ENCODE results near the gene OBSL1.

The OBSL1 gene

DNA sequence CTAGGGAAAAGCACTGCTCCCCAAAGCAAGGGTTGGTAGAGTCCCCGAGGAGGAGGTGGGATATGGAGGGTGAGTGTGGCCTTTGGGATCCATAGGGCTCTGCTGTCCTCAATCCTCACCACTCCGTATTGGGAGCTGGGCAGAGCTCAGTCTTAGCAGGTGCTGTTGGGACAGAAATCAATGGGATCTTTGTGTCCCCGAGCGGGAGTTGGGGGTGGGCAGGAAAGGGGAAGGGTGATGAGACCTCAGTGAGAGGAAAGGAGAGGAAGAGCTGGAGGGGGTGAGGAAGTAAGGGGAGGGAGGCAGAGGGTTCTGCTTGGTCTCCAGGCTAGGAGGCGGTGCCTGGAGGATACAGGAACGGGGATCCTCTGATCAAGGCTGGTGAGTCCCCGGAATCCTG, 54.5 kb downstream of the OBSL1 start:
- no peak for DNase-seq (ENCODE audit: extremely low read depth in 1 of 2, low read depth in 1 of 2)

DNA sequence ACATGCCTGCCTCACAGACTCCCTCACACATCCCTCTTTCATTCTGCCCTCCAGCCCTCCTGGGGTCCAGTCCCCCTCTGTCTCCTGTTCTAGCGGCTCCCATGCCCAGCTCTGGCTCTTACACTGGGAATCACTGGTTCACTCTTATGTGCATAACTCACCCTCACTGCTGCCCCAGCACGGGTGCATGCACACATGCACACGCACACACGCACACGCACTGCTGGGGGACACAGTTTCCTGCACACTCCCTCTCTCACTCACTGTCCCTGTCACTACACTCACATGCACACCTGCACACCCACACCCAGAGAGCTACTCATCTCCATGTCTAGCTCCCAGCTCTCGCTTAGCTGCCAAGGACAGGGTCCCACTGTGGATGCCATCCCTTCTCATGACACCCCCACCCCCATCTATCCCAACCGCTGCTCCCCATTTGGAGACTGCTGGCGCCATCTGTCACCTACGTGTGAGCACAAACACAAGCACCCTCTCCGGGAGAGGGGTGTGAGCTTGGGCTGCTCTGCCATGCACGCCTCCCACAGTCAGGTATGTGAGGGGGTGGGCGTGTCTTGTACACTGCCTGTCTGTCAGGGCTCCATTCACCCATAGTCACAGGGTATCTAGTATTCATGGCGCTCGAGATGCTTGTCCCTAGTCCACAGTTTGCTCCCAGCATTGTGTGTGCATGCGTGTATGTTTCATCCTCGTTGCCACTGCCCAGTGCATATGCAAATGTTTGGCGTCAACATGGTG, 55.3 kb downstream of the OBSL1 start:
- DNase-seq (ENCODE audit: extremely low read depth in 1 of 2, low read depth in 1 of 2) = no peak

DNA sequence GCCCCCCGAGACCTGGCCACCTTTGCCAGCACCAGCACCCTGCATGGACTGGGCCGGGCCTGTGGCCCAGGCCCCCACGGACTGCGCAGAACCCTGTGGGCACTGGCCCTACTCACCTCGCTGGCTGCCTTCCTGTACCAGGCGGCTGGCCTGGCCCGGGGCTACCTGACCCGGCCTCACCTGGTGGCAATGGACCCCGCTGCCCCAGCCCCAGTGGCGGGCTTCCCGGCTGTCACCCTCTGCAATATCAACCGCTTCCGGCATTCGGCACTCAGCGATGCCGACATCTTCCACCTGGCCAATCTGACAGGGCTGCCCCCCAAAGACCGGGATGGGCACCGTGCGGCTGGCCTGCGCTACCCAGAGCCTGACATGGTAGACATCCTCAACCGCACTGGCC, 56.5 kb downstream of the OBSL1 start:
- DNase-seq (ENCODE audit: extremely low read depth in 1 of 2, low read depth in 1 of 2) = no peak

DNA sequence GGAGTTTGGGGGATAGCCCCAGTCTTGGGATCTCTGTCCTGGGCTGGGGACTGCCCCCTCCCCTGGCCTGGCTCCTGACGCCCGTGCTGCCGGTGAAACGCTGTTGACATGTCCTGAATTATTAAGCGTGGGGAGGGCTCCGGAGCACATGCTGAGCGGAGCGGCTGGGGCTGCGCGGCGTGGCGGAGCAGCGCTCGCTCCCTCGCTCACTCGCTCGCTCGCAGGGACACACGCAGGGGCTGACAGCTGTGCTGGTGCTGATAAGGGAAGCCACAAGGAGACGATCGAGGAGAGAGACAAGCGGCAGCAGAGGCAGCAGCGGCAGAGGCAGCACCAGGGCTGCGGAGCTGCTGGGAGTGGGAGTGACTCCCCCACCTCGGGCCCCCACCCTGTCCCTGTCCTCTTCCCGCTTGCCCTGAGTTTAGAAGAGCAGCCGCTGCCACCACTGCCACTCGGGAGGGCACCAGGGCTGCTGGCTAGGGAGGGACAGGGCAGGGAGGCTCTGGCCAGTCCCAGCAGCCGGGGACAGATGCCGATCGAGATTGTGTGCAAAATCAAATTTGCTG, 57.1 kb downstream of the OBSL1 start, which contains the start of gene ASIC4:
Gene ASIC4, plus strand, starts transcription at position 287 of the 566 bp plus-strand sequence. Its CDS starts 243 bp downstream, at position 530.
- no peak for DNase-seq (ENCODE audit: extremely low read depth in 1 of 2, low read depth in 1 of 2)

GRCh38 chr2:219513787-219514186, 57.6 kb downstream of the OBSL1 start:
- no peak for DNase-seq (ENCODE audit: extremely low read depth in 1 of 2, low read depth in 1 of 2)

- DNase-seq (ENCODE audit: extremely low read depth in 1 of 2, low read depth in 1 of 2) = no peak
Measured at GRCh38 chr2:219512524-219513216, 58.7 kb downstream of the OBSL1 start.

DNA sequence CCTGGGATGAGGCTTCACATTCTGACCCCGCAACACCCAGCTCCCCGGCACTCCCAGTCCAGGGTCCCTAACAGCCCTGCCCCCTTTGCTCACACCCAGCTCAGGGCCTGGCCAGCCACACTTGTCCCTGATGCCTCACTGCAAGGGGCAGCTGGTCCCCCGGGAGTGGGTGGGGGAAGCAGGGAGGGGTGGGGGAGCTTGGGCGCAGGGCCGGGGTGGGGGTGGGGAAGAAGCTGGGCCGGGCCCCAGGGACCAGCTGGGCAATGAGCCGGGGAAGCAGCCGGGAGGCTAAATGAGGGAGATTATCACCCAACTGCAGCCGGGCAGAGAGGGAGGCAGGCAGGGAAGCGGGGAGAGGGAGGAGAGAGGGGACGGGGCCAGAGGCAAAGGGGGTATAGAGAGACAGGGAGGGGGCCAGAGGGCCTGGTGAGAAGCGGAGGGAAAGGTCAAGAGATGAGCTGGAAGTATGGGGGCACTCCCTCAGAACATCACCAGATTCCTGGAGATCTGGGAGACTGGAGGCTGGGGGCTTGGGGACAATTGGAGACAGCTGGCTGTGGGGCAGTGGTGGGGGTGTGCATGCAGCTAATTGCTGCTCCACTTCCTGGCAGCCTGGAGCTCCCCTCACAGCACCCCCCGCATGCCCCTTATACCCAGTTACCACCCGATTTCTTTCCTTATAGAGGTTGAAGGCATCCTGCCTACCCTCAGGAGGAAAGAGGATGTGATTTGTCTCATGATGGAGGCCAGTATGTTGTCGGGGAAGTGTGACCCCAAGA, 59.6 kb downstream of the OBSL1 start:
- no peak for DNase-seq (ENCODE audit: extremely low read depth in 1 of 2, low read depth in 1 of 2)

GRCh38 chr2:219510512-219511135, 60.7 kb downstream of the OBSL1 start:
- DNase-seq (ENCODE audit: extremely low read depth in 1 of 2, low read depth in 1 of 2) = no peak

- peak in 1 of 2 donors; percentile 23 for DNase-seq (ENCODE audit: extremely low read depth in 1 of 2, low read depth in 1 of 2)
Measured at GRCh38 chr2:219509780-219510511, 61.4 kb downstream of the OBSL1 start.

DNA sequence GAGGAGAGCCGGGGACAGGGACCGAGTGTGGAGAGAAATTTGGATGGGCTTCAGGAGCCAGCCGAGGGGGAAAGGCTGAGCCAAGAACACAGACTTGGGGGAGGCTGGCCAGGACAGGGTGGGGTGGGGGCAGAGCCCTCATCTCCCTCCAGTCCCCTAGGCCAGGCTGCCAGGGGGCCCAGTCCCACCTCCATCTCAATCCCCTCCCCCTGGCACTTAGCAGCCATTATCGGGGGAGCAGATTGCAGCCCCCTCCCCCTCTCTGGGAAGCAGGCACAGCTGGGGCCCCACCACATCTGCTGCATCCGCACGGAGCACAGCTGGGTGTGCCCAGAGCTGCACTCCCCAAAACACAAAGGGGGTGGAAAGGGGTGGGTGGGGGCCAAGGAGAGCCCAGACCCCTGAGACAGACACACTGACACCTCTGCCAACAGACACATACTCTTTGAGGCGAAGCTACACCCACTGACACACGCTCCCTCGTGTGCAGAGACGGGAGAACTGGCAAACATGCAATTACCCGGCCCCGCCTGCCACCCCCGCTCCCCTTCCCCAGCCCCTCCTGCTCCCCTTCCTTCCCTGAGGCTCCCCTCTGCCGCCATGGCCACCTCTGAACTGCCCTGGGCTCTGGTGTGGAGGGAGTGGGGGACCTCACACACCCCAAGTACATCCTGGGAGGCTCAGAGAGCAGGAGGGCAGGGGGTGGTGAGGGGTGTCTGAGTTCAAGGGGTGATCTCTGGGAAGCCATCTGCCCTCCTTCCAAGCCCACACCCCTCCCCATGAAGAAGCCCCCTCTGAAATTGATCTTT, 62.2 kb downstream of the OBSL1 start:
- DNase-seq (ENCODE audit: extremely low read depth in 1 of 2, low read depth in 1 of 2) = no peak

DNA sequence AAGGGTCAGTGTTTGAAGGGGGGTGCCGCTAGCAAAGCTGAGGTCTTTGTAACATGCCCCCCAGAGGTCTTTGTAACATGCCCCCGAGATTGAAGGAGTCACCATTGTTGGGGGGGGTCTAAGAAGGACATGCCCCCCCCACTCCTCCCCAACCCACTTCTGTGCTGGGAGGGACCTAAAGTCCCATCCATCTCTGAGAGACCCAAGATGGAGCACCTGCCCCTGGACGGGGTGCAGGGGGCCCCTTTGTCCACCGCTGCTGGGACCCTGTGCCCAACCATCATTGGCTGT, 63.0 kb downstream of the OBSL1 start:
- no peak for DNase-seq (ENCODE audit: extremely low read depth in 1 of 2, low read depth in 1 of 2)

- no peak for DNase-seq (ENCODE audit: extremely low read depth in 1 of 2, low read depth in 1 of 2)
Measured at GRCh38 chr2:219507581-219508443, 63.5 kb downstream of the OBSL1 start.

DNA sequence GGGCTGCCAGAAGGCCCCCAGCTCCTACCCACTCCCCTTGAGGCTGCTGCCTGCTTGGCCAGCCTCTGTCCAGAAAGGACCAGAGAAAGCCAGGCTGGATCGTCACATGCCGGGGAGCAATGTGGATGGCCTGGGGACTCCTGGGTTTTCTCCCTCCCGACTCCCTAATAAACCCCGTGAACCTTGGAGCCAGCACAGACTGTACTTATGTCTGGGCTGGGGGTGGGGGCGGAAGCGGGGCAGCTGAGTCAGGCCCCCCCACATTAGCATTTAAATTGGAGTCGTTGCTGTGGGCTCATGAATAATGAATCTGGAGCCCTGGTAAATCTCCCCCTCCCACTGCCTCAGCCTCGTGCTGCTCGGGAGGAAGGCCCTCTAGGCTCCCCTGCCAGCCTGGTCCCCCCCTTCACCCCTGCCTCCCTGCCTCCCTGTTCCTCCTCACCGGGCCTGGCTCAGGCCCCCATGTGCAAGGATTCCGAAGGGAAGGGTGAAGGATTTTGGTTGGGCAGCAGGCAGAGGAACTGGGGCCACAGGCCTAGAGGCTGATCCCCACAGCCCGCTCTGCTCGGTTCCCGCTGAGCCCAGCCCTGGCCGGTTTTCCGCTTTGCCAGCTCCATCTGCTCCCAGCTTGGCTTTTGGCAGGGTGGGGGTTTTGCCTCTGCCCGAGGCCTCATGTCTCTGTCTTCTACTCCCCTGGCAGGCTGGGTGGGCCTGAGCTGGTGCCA, 64.4 kb downstream of the OBSL1 start:
- DNase-seq (ENCODE audit: extremely low read depth in 1 of 2, low read depth in 1 of 2) = no peak

DNA sequence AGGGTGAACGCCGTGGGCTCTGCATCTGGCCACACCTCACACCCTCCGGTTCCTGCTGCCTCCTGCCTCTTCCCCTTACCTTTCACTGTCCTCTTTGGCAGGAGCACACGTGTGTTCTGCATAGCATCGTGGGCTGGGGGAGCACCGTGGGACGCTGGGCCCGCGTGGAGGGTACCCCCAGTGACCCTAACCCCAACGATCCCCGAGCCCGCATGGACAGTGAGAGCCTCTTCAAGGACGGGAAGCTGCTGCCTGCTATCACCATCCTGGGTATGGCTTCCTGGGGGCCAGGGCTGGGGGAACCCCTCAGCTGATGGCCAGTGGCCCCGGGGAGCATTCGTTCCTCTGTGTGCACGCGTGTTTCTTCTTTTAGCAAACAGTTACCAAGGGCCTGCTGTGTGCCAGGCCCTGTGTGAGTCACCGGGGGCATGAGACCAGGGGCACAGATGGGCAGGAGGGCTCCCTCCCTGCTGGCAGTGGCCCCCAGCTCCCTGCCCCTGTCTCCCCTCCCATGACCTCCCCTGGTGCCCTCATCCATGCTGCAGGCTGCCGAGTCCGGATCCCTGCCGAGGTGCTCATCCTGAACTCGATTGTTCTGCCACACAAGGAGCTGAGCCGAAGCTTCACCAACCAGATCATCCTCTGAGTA, 65.1 kb downstream of the OBSL1 start:
- DNase-seq (ENCODE audit: extremely low read depth in 1 of 2, low read depth in 1 of 2) = no peak

DNA sequence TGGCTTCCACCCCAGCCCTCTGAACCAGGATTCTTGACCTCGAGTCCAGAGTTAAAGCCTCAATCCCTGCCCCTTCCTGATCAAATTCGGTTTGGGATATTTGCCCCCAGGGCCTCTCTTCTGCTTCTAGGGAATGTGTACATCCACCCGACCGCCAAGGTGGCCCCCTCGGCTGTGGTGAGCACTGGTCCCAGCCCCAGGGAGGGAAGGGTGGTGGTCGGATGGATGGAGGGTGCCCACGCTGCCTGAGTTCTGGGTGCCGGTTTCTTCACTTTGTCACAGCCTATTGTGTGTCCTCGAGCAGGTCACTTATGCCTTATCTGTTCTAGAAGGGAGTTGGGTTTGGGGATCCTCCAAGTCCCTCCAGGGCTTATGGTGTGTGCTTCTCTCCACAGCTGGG, 65.8 kb downstream of the OBSL1 start:
- no peak for DNase-seq (ENCODE audit: extremely low read depth in 1 of 2, low read depth in 1 of 2)

GRCh38 chr2:219502618-219503017, 68.7 kb downstream of the OBSL1 start:
- no peak for DNase-seq (ENCODE audit: extremely low read depth in 1 of 2, low read depth in 1 of 2)

GRCh38 chr2:219501849-219502248, 69.5 kb downstream of the OBSL1 start:
- DNase-seq (ENCODE audit: extremely low read depth in 1 of 2, low read depth in 1 of 2) = no peak

Data from stimulated activated CD8-positive, alpha-beta memory T cell treated with anti-CD3 and anti-CD28 coated beads, Interleukin-7, amount 100 ng/mL, for 48 hours (primary cell).